ENCODE measurements around the gene IGIP. TPM values are rescaled to one million over a fixed set of nuclear protein-coding genes. Genes with fewer than 3 reads are reported as not detected.

The IGIP gene
- total and polyA plus RNA-seq, 4 donors, result 2.3 to 11.8 (median 3.7) TPM

DNA sequence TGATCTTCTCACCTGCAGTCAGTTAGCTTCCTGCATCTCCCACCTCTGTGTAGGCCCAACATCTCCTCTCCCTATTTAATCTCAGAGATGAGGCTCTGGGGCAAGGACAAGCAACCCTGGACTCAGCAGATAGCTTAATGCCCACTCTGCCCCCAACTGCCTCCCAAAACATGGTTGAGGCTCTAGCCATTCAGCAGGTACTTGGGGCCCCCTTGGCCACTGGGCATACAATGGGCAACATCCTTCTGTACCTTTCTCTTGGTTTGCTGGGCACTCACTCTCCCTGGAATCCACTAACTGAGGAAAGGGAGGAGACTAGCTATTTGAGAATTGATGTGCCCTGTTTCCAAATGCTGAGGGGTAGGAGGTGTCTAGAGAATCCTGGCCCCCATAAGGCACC is 9.4 kb downstream of the IGIP start:
- Histone ChIP-seq H3K4me1 (ENCODE audit: control insufficient read depth in 4 of 4, insufficient read depth in 4 of 4, low read length in 3 of 4) (peaks cover 0 to 8% (median 0%) of the 10 kb centered on the region in 4 donors), H3K36me3 (ENCODE audit: control insufficient read depth in 4 of 4, insufficient read depth in 3 of 4, low read depth in 1 of 4, low read length in 3 of 4) (no peaks in the 10 kb centered on the region), H3K27ac (ENCODE audit: low read depth in 1 of 2, low read length in 2 of 2) (no peak overlapping the region), H3K9me3 (ENCODE audit: control insufficient read depth in 4 of 4, low read length in 3 of 4) (no peaks in the 10 kb centered on the region), H3K4me3 (ENCODE audit: low read depth in 1 of 3, low read length in 3 of 3) (no peak overlapping the region), H3K9ac (ENCODE audit: low read depth in 1 of 2, low read length in 2 of 2) (no peak overlapping the region), H3K27me3 (ENCODE audit: control insufficient read depth in 4 of 4, insufficient read depth in 4 of 4, low read length in 3 of 4) (no peaks in the 10 kb centered on the region)
- TF ChIP-seq FOXA1 (IDR thresholded peaks at IDR 0.05) (no peak), GABPA (IDR thresholded peaks at IDR 0.05 in 1 of 2, conservative IDR thresholded peaks at IDR 0.05 in 1 of 2) (no peak), HNF4G (IDR thresholded peaks at IDR 0.05) (no peak), YY1 (IDR thresholded peaks at IDR 0.05) (no peak), SP1 (IDR thresholded peaks at IDR 0.05) (no peak), HNF4A (conservative IDR thresholded peaks at IDR 0.05) (no peak), RXRA (IDR thresholded peaks at IDR 0.05) (no peak), FOXA2 (IDR thresholded peaks at IDR 0.05) (no peak), EGR1 (IDR thresholded peaks at IDR 0.05; ENCODE audit: low read depth in 2 of 2) (no peak), NR2F2 (IDR thresholded peaks at IDR 0.05) (no peak), TAF1 (conservative IDR thresholded peaks at IDR 0.05) (no peak), RAD21 (IDR thresholded peaks at IDR 0.05) (no peak)
- TF ChIP-seq, protein P1, sequence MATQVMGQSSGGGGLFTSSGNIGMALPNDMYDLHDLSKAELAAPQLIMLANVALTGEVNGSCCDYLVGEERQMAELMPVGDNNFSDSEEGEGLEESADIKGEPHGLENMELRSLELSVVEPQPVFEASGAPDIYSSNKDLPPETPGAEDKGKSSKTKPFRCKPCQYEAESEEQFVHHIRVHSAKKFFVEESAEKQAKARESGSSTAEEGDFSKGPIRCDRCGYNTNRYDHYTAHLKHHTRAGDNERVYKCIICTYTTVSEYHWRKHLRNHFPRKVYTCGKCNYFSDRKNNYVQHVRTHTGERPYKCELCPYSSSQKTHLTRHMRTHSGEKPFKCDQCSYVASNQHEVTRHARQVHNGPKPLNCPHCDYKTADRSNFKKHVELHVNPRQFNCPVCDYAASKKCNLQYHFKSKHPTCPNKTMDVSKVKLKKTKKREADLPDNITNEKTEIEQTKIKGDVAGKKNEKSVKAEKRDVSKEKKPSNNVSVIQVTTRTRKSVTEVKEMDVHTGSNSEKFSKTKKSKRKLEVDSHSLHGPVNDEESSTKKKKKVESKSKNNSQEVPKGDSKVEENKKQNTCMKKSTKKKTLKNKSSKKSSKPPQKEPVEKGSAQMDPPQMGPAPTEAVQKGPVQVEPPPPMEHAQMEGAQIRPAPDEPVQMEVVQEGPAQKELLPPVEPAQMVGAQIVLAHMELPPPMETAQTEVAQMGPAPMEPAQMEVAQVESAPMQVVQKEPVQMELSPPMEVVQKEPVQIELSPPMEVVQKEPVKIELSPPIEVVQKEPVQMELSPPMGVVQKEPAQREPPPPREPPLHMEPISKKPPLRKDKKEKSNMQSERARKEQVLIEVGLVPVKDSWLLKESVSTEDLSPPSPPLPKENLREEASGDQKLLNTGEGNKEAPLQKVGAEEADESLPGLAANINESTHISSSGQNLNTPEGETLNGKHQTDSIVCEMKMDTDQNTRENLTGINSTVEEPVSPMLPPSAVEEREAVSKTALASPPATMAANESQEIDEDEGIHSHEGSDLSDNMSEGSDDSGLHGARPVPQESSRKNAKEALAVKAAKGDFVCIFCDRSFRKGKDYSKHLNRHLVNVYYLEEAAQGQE (IDR thresholded peaks at IDR 0.05), result no peak
- TF ChIP-seq, protein P2, sequence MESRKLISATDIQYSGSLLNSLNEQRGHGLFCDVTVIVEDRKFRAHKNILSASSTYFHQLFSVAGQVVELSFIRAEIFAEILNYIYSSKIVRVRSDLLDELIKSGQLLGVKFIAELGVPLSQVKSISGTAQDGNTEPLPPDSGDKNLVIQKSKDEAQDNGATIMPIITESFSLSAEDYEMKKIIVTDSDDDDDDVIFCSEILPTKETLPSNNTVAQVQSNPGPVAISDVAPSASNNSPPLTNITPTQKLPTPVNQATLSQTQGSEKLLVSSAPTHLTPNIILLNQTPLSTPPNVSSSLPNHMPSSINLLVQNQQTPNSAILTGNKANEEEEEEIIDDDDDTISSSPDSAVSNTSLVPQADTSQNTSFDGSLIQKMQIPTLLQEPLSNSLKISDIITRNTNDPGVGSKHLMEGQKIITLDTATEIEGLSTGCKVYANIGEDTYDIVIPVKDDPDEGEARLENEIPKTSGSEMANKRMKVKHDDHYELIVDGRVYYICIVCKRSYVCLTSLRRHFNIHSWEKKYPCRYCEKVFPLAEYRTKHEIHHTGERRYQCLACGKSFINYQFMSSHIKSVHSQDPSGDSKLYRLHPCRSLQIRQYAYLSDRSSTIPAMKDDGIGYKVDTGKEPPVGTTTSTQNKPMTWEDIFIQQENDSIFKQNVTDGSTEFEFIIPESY (IDR thresholded peaks at IDR 0.05), result no peak
- TF ChIP-seq, protein P3, sequence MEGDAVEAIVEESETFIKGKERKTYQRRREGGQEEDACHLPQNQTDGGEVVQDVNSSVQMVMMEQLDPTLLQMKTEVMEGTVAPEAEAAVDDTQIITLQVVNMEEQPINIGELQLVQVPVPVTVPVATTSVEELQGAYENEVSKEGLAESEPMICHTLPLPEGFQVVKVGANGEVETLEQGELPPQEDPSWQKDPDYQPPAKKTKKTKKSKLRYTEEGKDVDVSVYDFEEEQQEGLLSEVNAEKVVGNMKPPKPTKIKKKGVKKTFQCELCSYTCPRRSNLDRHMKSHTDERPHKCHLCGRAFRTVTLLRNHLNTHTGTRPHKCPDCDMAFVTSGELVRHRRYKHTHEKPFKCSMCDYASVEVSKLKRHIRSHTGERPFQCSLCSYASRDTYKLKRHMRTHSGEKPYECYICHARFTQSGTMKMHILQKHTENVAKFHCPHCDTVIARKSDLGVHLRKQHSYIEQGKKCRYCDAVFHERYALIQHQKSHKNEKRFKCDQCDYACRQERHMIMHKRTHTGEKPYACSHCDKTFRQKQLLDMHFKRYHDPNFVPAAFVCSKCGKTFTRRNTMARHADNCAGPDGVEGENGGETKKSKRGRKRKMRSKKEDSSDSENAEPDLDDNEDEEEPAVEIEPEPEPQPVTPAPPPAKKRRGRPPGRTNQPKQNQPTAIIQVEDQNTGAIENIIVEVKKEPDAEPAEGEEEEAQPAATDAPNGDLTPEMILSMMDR (IDR thresholded peaks at IDR 0.05; ENCODE audit: low read depth, low read length, missing input control), result no peak
- TF ChIP-seq, protein P4, sequence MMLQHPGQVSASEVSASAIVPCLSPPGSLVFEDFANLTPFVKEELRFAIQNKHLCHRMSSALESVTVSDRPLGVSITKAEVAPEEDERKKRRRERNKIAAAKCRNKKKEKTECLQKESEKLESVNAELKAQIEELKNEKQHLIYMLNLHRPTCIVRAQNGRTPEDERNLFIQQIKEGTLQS (IDR thresholded peaks at IDR 0.05), result no peak
- TF ChIP-seq, protein P5, sequence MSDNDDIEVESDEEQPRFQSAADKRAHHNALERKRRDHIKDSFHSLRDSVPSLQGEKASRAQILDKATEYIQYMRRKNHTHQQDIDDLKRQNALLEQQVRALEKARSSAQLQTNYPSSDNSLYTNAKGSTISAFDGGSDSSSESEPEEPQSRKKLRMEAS (IDR thresholded peaks at IDR 0.05), result no peak
- DNase-seq (ENCODE audit: low spot score), result no peak

DNA sequence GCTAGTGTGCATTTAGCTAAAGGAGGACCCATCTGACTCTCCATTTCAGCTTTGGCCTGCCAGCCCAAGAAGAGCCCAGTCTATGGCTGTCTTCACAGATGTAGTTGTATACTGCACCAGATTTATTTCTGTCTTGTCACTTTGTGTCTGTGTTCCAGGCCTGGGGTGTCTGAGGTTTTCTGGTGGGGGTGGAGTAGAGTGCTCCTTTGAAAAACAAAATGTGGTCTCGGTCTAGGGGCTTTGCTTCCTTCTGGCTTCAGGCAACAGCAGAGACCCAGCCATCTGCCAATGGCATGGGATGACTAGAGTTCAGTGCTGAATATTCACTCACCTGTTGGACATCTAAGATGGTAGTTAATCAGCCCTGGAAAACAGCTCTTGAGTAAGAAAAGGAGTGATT is 10.9 kb downstream of the IGIP start:
- H3K27ac ChIP-seq (ENCODE audit: low read depth in 1 of 2, low read length in 2 of 2), result no peak overlapping the region
- H3K36me3 ChIP-seq (ENCODE audit: control insufficient read depth in 4 of 4, insufficient read depth in 3 of 4, low read depth in 1 of 4, low read length in 3 of 4), result no peaks in the 10 kb centered on the region
- H3K4me3 ChIP-seq (ENCODE audit: low read depth in 1 of 3, low read length in 3 of 3), result no peak overlapping the region
- H3K9me3 ChIP-seq (ENCODE audit: control insufficient read depth in 4 of 4, low read length in 3 of 4), result no peaks in the 10 kb centered on the region
- WGBS, result 97% methylated on average over 1 of the region's 1 CpG
- H3K27me3 ChIP-seq (ENCODE audit: control insufficient read depth in 4 of 4, insufficient read depth in 4 of 4, low read length in 3 of 4), result no peaks in the 10 kb centered on the region
- TF ChIP-seq, protein P2 (IDR thresholded peaks at IDR 0.05), result no peak
- TF ChIP-seq, protein P1 (IDR thresholded peaks at IDR 0.05), result no peak
- TF ChIP-seq GABPA (IDR thresholded peaks at IDR 0.05 in 1 of 2, conservative IDR thresholded peaks at IDR 0.05 in 1 of 2) (no peak), FOXA1 (IDR thresholded peaks at IDR 0.05) (no peak)
- no peak for DNase-seq (ENCODE audit: low spot score)
- no peak overlapping the region for H3K9ac ChIP-seq (ENCODE audit: low read depth in 1 of 2, low read length in 2 of 2)
- peaks cover 7 to 16% (median 10%) of the 10 kb centered on the region in 4 donors for H3K4me1 ChIP-seq (ENCODE audit: control insufficient read depth in 4 of 4, insufficient read depth in 4 of 4, low read length in 3 of 4)

Measured in liver (tissue), 9 donors.